HTR-8/SVneo (cell line): ENCODE measurements around the gene SLC38A5.
"Not testable (repeated sequence)": the region's sequence is repeated elsewhere in the genome, so short reads cannot be mapped to it uniquely, and the experiment has no call there.

Experiments
- DNase-seq: peaks from one replicate; pipeline ENCODE4 v3.0.0; 2011; ENCODE audit warnings: low spot score, mixed read lengths; ENCODE audit not compliant: insufficient read length
- FAIRE-seq: peaks from 2 replicates; lab custom pipeline; 2011; peaks lifted over from hg19 to GRCh38; lab: Jason Lieb, UNC

SLC38A5 gene

DNA sequence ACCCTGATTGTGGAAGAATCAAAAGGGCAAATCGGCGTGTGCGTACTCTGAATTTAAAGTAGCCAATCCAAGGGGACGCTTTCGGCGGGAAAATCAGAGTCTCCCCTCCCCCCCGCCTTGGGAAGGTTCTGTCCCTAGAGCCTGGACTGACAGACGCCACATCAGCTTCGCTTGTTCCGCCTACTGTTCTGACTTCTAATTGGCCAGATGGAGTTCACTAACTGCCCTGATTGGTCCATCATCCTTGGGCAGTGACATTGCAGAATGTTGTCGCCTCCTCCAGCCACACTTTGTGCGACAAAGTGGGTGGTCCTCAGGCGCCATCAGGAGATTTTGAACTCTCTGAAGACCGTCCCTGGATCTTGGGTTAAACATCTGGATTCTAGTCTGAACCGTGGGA, 58.2 kb downstream of the SLC38A5 start, which contains the start of gene SSX4B:
TSS of gene SSX4B (minus strand) at position 101 of the 400 bp plus-strand sequence. CDS start 588 bp downstream, outside the sequence.
- not testable (repeated sequence) for DNase-seq, FAIRE-seq
